Measurements from ENCODE around the gene CERCAM. TPM values are rescaled to one million over a fixed set of nuclear protein-coding genes. Genes with fewer than 3 reads are reported as not detected.
"Not testable (repeated sequence)": the region's sequence is repeated elsewhere in the genome, so short reads cannot be mapped to it uniquely, and the experiment has no call there.

CERCAM gene
- total RNA-seq, 4 donors from 2014 or later: 2.2 to 18.3 (median 6.2) TPM

DNA sequence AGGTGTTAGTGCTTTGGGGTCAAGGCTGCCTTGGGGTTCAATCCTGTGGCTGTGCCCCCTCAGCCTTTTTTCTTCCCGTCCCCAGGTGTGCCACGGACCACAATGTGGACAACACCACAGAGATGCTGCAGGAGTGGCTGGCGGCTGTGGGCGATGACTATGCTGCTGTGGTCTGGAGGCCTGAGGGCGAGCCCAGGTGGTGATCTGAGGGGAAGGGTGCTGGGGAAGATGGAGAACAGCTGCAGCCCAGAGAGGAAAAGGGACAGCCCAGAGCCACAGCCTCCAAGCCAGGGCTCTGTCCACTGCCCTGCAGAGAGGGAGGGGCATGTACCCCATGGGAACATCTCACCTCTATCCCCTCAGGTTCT, 2.1 kb downstream of the CERCAM start:
- Histone ChIP-seq H3K36me3 (peaks cover 0 to 17% (median 0%) of the 10 kb centered on the region in 3 donors), H3K27ac (no peak overlapping the region), H3K4me3 (no peak overlapping the region), H3K4me1 (peaks cover 19 to 37% (median 25%) of the 10 kb centered on the region in 3 donors), H3K27me3 (peaks cover 0 to 6% (median 0%) of the 10 kb centered on the region in 4 donors), H3K9me3 (no peaks in the 10 kb centered on the region)
- DNase-seq: no peak
- intact Hi-C loops (cut with DNase I): no loop called here
- TF ChIP-seq, protein P1, sequence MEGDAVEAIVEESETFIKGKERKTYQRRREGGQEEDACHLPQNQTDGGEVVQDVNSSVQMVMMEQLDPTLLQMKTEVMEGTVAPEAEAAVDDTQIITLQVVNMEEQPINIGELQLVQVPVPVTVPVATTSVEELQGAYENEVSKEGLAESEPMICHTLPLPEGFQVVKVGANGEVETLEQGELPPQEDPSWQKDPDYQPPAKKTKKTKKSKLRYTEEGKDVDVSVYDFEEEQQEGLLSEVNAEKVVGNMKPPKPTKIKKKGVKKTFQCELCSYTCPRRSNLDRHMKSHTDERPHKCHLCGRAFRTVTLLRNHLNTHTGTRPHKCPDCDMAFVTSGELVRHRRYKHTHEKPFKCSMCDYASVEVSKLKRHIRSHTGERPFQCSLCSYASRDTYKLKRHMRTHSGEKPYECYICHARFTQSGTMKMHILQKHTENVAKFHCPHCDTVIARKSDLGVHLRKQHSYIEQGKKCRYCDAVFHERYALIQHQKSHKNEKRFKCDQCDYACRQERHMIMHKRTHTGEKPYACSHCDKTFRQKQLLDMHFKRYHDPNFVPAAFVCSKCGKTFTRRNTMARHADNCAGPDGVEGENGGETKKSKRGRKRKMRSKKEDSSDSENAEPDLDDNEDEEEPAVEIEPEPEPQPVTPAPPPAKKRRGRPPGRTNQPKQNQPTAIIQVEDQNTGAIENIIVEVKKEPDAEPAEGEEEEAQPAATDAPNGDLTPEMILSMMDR (IDR thresholded peaks at IDR 0.05): no peak
- no peak for TF ChIP-seq POLR2A (IDR thresholded peaks at IDR 0.05)
- WGBS, 2 donors: 51 to 100% methylated on average over 1 to 4 of the region's 5 CpGs

DNA sequence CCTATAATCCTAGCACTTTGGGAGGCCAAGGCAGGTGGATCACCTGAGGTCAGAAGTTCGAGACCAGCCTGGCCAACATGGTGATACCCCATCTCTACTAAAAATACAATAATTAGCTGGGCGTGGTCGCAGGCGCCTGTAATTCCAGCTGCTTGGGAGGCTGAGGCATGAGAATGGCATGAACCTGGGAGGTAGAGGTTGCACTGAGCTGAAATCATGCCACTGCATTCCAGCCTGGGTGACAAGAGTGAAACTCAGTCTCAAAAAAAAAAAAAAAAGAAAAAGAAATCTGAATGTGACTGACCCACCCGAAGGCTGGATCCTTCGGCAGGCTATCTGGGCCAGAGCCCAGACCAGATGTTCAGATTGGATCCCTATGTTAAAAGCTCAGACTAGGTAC, 2.7 kb downstream of the CERCAM start:
- DNase-seq; H3K27ac ChIP-seq; intact Hi-C loops (cut with DNase I); H3K27me3 ChIP-seq; H3K4me3 ChIP-seq; H3K9me3 ChIP-seq: not testable (repeated sequence)
- 56 to 77% methylated on average over 6 of the region's 6 CpGs for WGBS, 2 donors
- peaks cover 0 to 17% (median 0%) of the 10 kb centered on the region in 3 donors for H3K36me3 ChIP-seq
- peaks cover 19 to 37% (median 25%) of the 10 kb centered on the region in 3 donors for H3K4me1 ChIP-seq

DNA sequence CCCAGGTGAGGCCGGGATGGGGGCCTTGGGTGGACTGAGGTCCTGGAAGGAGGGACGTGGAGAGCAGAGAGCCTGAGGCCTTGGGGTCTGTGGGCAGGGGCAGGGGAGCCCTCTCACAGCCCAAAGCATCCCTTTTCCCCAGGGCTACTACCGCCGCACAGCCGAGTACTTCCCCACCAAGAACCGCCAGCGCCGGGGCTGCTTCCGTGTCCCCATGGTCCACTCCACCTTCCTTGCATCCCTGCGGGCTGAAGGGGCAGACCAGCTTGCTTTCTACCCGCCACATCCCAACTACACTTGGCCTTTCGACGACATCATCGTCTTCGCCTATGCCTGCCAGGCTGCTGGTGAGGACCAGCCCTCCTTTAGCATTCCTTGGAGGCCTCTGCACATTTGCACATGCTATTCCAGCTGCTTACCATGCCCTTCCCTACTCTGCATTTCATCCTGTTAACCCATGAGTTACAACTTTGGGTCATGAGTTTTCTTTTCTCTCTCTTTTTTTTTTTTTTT, 3.7 kb downstream of the CERCAM start:
- Histone ChIP-seq H3K9me3 (no peaks in the 10 kb centered on the region), H3K4me1 (peaks cover 13 to 29% (median 19%) of the 10 kb centered on the region in 3 donors), H3K27ac (no peak overlapping the region), H3K4me3 (no peak overlapping the region), H3K27me3 (no peaks in the 10 kb centered on the region), H3K36me3 (peaks cover 0 to 17% (median 0%) of the 10 kb centered on the region in 3 donors)
- intact Hi-C loops (cut with DNase I): no loop called here
- TF ChIP-seq, protein P1 (IDR thresholded peaks at IDR 0.05): no peak
- TF ChIP-seq POLR2A (IDR thresholded peaks at IDR 0.05): no peak
- WGBS, 2 donors: 91 to 92% methylated on average over 12 to 13 of the region's 15 CpGs
- DNase-seq: no peak

DNA sequence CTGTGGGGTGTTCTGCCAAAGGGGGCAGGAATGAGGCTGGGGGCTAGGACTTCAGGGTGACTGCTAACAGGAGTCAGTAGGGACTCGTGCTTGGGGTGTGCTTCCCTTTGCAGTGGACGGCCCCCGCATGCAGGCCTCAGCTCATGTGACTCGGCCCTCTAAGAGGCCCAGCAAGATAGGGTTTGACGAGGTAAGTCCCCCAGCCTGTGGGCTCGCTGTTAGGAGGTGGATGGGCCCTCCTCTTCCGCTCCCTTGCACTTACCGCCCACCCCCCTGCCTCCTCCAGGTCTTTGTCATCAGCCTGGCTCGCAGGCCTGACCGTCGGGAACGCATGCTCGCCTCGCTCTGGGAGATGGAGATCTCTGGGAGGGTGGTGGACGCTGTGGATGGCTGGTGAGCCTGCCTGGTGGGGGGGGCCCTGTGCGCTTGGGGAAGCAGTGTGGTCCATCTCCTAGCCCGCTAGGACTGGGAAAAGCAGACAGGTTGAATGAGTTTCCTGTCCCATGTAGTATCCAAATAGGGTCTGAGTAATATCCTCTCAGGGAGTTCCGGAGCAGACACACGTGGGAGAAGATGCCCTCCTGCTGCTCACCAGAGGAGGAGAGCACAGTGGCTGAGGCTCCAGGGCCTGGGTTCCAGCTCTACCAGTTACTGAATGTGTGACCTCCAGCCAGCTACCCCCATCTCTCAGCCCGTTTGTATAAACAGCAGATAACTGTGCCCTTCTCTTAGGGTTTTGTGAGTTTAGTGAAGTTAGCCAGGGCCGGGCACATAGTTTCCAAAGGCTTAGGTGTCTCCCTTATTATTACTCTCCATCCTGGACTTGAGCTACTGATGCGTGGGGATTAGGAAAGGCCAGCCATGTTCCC, 8.2 kb downstream of the CERCAM start:
- H3K27ac ChIP-seq: no peak overlapping the region
- no peaks in the 10 kb centered on the region for H3K4me1 ChIP-seq
- WGBS, 2 donors: 86% methylated on average over 6 to 12 of the region's 22 CpGs
- intact Hi-C loops (cut with DNase I): no loop called here
- H3K36me3 ChIP-seq: peaks cover 0 to 21% (median 0%) of the 10 kb centered on the region in 3 donors
- no peak for DNase-seq
- no peak overlapping the region for H3K4me3 ChIP-seq
- TF ChIP-seq, protein P1 (IDR thresholded peaks at IDR 0.05): no peak
- TF ChIP-seq POLR2A (IDR thresholded peaks at IDR 0.05): no peak
- H3K9me3 ChIP-seq: no peaks in the 10 kb centered on the region
- no peaks in the 10 kb centered on the region for H3K27me3 ChIP-seq

- Histone ChIP-seq H3K27me3 (no peaks in the 10 kb centered on the region), H3K9me3 (no peaks in the 10 kb centered on the region), H3K4me3 (no peak overlapping the region), H3K4me1 (no peaks in the 10 kb centered on the region), H3K36me3 (peaks cover 0 to 19% (median 0%) of the 10 kb centered on the region in 3 donors), H3K27ac (no peak overlapping the region)
- intact Hi-C loops (cut with DNase I): no loop called here
- no peak for TF ChIP-seq POLR2A (IDR thresholded peaks at IDR 0.05)
- TF ChIP-seq, protein P1 (IDR thresholded peaks at IDR 0.05): no peak
- WGBS, 2 donors: 82 to 87% methylated on average over 13 of the region's 13 CpGs
- DNase-seq: no peak
These were observed 8.9 kb downstream of the CERCAM start for GRCh38 chr9:128429513-128430086.

Data from esophagus squamous epithelium (tissue), 5 donors.